HCT116 (cell line): ENCODE measurements around the gene QKI. TPM values are rescaled to one million over a fixed set of nuclear protein-coding genes. Genes with fewer than 3 reads are reported as not detected.

Experiments
- ATAC-seq: fragments of 200-7000 bp; cut with Tn5 transposase; 2 replicates; pipeline ENCODE4 v1.9.1; 2020; ENCODE audit warnings: mild to moderate bottlenecking, moderate library complexity
- BruUV-seq: library from RNA; stranded (reverse); fragments of 400-500 nt; replicated peaks from 2 replicates; lab custom pipeline; 2021; lab: Mats Ljungman, UMichigan
- CTCF ChIA-PET: fragments of 300-600 bp; sonication (Branson Sonifier 250); formaldehyde crosslinking; loops from one replicate; lab custom pipeline; 2021; ENCODE audit warnings: antibody characterized with exemption; lab: Charles Lee
- POLR2A ChIA-PET: fragments of 300-600, 350-600 bp; sonication (Branson Sonifier 250); formaldehyde crosslinking; loops from one replicate; lab custom pipeline; 2021; ENCODE audit warnings: antibody characterized with exemption; lab: Charles Lee
- RAD21 ChIA-PET, 2 experiments: fragments of 300-600 bp; sonication (Branson Sonifier 250); formaldehyde crosslinking; loops; one replicate each; lab custom pipeline; 2023; ENCODE audit warnings: low total read pairs in 2 of 2; ENCODE audit not compliant: uncharacterized antibody in 2 of 2, unreplicated experiment in 2 of 2, low non-redundant PET in 1 of 2; lab: Charles Lee
- DNase-seq: peaks from one replicate; pipeline ENCODE4 v3.0.0-alpha.2; 2010; ENCODE audit warnings: low read depth, low spot score
- H2AFZ ChIP-seq: fragments of 200-600 bp; shearing (Covaris generic), sonication (generic); 2 replicates; pipeline ENCODE4 v1.6.1; 2017; ENCODE audit warnings: low read depth, mixed run types, mixed read lengths, antibody characterized with exemption, low read length; ENCODE audit not compliant: poor library complexity, severe bottlenecking
- H3K27ac ChIP-seq: 2 replicates; pipeline ENCODE4 v1.5.1; 2012; ENCODE audit warnings: low read depth, low read length
- H3K27me3 ChIP-seq: fragments of 200-600 bp; sonication (generic); 2 replicates; pipeline ENCODE4 v1.6.1; 2016; ENCODE audit warnings: mixed run types, low read length, mixed read lengths; ENCODE audit not compliant: insufficient read depth
- H3K36me3 ChIP-seq, 2 experiments: fragments of 200-500 bp in 1 of 2; fragments of 200-600 bp in 1 of 2; sonication (Bioruptor generic) in 1 of 2; sonication (generic) in 1 of 2; 2 replicates each; pipeline versions ENCODE4 v1.5.1 to v1.6.1; 2014 to 2016; ENCODE audit warnings: low read length in 2 of 2, inconsistent platforms in 1 of 2, mixed read lengths in 1 of 2, mixed run types in 1 of 2; ENCODE audit not compliant: insufficient read depth in 2 of 2, control insufficient read depth in 1 of 2
- H3K4me1 ChIP-seq, 2 experiments: fragments of 200-600 bp in 1 of 2; sonication (generic) in 1 of 2; 2 replicates each; pipeline versions ENCODE4 v1.5.1 to v1.6.1; 2012 to 2017; ENCODE audit warnings: low read length in 2 of 2, inconsistent platforms in 1 of 2, mild to moderate bottlenecking in 1 of 2, mixed read lengths in 1 of 2, mixed run types in 1 of 2, moderate library complexity in 1 of 2; ENCODE audit not compliant: insufficient read depth in 2 of 2, control insufficient read depth in 1 of 2
- H3K4me2 ChIP-seq: fragments of 200-600 bp; sonication (generic); 2 replicates; pipeline ENCODE4 v1.6.1; 2017; ENCODE audit warnings: mixed run types, low read length, mixed read lengths
- H3K4me3 ChIP-seq, 2 experiments: fragments of 200-600 bp in 1 of 2; sonication (generic) in 1 of 2; replicated peaks in 1 of 2; 2 replicates each; pipeline ENCODE4 v1.5.1; 2011 to 2016; ENCODE audit warnings: low read length in 2 of 2, control low read depth in 1 of 2, low read depth in 1 of 2, mild to moderate bottlenecking in 1 of 2, mixed read lengths in 1 of 2, mixed run types in 1 of 2
- H3K79me2 ChIP-seq: fragments of 200-600 bp; sonication (generic); 2 replicates; pipeline ENCODE4 v1.6.1; 2017; ENCODE audit warnings: mild to moderate bottlenecking, mixed run types, low read length, moderate library complexity, mixed read lengths; ENCODE audit not compliant: insufficient read depth
- H3K9ac ChIP-seq: fragments of 200-600 bp; sonication (generic); 2 replicates; pipeline ENCODE4 v1.6.1; 2016; ENCODE audit warnings: low read length, mixed read lengths
- H3K9me2 ChIP-seq: fragments of 200-600 bp; sonication (generic), shearing (Covaris generic); 2 replicates; pipeline ENCODE4 v1.6.1; 2017; ENCODE audit warnings: mixed run types, mild to moderate bottlenecking, moderate library complexity; ENCODE audit not compliant: insufficient read depth
- H3K9me3 ChIP-seq, 2 experiments: fragments of 200-500 bp in 1 of 2; fragments of 200-600 bp in 1 of 2; sonication (Bioruptor generic) in 1 of 2; sonication (generic) in 1 of 2; 2 replicates each; pipeline ENCODE4 v1.6.1; 2014 to 2017; ENCODE audit warnings: low read length in 2 of 2, mixed read lengths in 2 of 2, inconsistent platforms in 1 of 2, low read depth in 1 of 2, mild to moderate bottlenecking in 1 of 2, mixed run types in 1 of 2, moderate library complexity in 1 of 2; ENCODE audit not compliant: control insufficient read depth in 1 of 2, insufficient read depth in 1 of 2
- H4K20me1 ChIP-seq: fragments of 200-600 bp; sonication (generic), shearing (Covaris generic); 2 replicates; pipeline ENCODE4 v1.6.1; 2017; ENCODE audit warnings: mixed run types, mild to moderate bottlenecking, moderate library complexity; ENCODE audit not compliant: insufficient read depth
- ATF3 ChIP-seq: IDR thresholded peaks from 2 replicates; pipeline ENCODE4 v1.6.1; 2012
- ELF1 ChIP-seq: IDR thresholded peaks from 2 replicates; pipeline ENCODE4 v1.6.1; 2012; ENCODE audit warnings: low read depth, borderline replicate concordance
- FOSL1 ChIP-seq: IDR thresholded peaks from 2 replicates; pipeline ENCODE4 v1.6.1; 2012; ENCODE audit warnings: low read depth
- POLR2A ChIP-seq: IDR thresholded peaks from 2 replicates; pipeline ENCODE4 v1.7.0; 2011; ENCODE audit warnings: borderline replicate concordance; ENCODE audit not compliant: insufficient read depth, insufficient read length; ENCODE audit errors: extremely low read depth
- SIN3A ChIP-seq: IDR thresholded peaks from 2 replicates; pipeline ENCODE4 v1.6.1; 2012; ENCODE audit warnings: low read depth
- TCF7L2 ChIP-seq: IDR thresholded peaks from 2 replicates; pipeline ENCODE4 v1.7.0; 2011; ENCODE audit warnings: borderline replicate concordance, inconsistent platforms; ENCODE audit not compliant: insufficient read depth, insufficient read length; ENCODE audit errors: extremely low read depth
- ZNF274 ChIP-seq: fragments of 200-500 bp; sonication (Bioruptor generic); IDR thresholded peaks from 2 replicates; pipeline ENCODE4 v1.6.1; 2014; ENCODE audit warnings: mild to moderate bottlenecking, low read depth, low read length, inconsistent platforms
- intact Hi-C: fragments of 100-400 bp; cut with micrococcal nuclease; formaldehyde crosslinking; loops from 2 replicates; pipeline ENCODE4 v1.10.0; 2022
- total RNA-seq: library from RNA; stranded (reverse); gene quantifications from one replicate; pipeline ENCODE4 v1.2.1, GENCODE V29; 2021; ENCODE audit not compliant: unreplicated experiment
- TF ChIP-seq, protein P1 (sequence below): IDR thresholded peaks from 2 replicates; pipeline ENCODE4 v1.6.1; 2012; ENCODE audit warnings: low read depth

The QKI gene
- total RNA-seq, 1 experiment from 2014 or later: 35.3 TPM

DNA sequence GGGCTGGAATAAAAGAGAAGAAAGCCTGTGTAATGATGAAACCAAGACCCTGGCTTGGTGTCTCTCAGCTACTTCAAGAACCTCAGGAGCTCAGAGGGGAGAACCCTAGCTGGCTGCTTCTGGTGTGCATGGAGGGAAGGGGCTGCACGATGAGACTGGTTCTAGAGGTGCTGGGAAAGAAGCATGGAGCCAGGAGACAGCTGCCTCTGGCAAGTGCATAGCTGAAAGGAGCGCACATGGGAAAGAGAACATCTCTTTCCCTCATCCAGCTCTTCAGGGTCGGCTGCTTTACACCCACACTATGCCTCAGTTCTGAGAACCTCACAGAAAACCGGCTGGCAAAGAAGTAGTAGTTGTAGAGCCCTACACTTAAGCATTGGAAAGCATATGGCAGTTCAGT, 139.5 kb downstream of the QKI start:
- no TSS peak for BruUV-seq
- no peaks in the 10 kb centered on the region for H3K9me3 ChIP-seq
- H3K4me2 ChIP-seq: no peak overlapping the region
- H4K20me1 ChIP-seq: no peaks in the 10 kb centered on the region
- H3K9me2 ChIP-seq: no peaks in the 10 kb centered on the region
- no peaks in the 10 kb centered on the region for H3K36me3 ChIP-seq
- H3K4me3 ChIP-seq: no peak overlapping the region
- no peaks in the 10 kb centered on the region for H3K27me3 ChIP-seq
- H3K4me1 ChIP-seq: no peaks in the 10 kb centered on the region
- no peak overlapping the region for H2AFZ ChIP-seq
- CTCF ChIA-PET: interaction anchor here (0.7 kb wide), 1 partner anchor 20 kb away, joined by 3 read pairs; no protein-coding TSS in a partner anchor
- ATAC-seq: no peak
- RAD21 ChIA-PET: no interaction called here
- no peak for DNase-seq
- no peak overlapping the region for H3K9ac ChIP-seq
- intact Hi-C loops: loop anchor here (10.0 kb wide), 3 partner anchors 129 to 401 kb away; no protein-coding TSS in a partner anchor
- POLR2A ChIA-PET: no interaction called here
- H3K27ac ChIP-seq: no peak overlapping the region
- TF ChIP-seq ZNF274 (no peak), ATF3 (no peak), FOSL1 (no peak), TCF7L2 (no peak), SIN3A (no peak), ELF1 (no peak), POLR2A (no peak)
- TF ChIP-seq, protein P1, sequence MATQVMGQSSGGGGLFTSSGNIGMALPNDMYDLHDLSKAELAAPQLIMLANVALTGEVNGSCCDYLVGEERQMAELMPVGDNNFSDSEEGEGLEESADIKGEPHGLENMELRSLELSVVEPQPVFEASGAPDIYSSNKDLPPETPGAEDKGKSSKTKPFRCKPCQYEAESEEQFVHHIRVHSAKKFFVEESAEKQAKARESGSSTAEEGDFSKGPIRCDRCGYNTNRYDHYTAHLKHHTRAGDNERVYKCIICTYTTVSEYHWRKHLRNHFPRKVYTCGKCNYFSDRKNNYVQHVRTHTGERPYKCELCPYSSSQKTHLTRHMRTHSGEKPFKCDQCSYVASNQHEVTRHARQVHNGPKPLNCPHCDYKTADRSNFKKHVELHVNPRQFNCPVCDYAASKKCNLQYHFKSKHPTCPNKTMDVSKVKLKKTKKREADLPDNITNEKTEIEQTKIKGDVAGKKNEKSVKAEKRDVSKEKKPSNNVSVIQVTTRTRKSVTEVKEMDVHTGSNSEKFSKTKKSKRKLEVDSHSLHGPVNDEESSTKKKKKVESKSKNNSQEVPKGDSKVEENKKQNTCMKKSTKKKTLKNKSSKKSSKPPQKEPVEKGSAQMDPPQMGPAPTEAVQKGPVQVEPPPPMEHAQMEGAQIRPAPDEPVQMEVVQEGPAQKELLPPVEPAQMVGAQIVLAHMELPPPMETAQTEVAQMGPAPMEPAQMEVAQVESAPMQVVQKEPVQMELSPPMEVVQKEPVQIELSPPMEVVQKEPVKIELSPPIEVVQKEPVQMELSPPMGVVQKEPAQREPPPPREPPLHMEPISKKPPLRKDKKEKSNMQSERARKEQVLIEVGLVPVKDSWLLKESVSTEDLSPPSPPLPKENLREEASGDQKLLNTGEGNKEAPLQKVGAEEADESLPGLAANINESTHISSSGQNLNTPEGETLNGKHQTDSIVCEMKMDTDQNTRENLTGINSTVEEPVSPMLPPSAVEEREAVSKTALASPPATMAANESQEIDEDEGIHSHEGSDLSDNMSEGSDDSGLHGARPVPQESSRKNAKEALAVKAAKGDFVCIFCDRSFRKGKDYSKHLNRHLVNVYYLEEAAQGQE: no peak
- no peaks in the 10 kb centered on the region for H3K79me2 ChIP-seq
